Measurements from ENCODE around the gene ZBTB46. TPM values are rescaled to one million over a fixed set of nuclear protein-coding genes. Genes with fewer than 3 reads are reported as not detected.

The ZBTB46 gene
- polyA plus RNA-seq, 3 donors: 0.07 to 2.3 (median 0.37) TPM

- no peaks in the 10 kb centered on the region for H3K79me2 ChIP-seq (ENCODE audit: insufficient read depth, low read length)
- Mint-ChIP-seq H3K4me3 (no peak overlapping the region), H3K9me3 (no peaks in the 10 kb centered on the region), H3K4me1 (no peaks in the 10 kb centered on the region), H3K36me3 (no peaks in the 10 kb centered on the region), H3K27me3 (ENCODE audit: low read depth in 3 of 3) (peaks cover 2 to 8% (median 2%) of the 10 kb centered on the region in 3 donors), H3K27ac (peak overlapping the region in 1 of 7 donors; percentile 26)
- no peak for TF ChIP-seq CTCF (IDR thresholded peaks at IDR 0.05)
- H3K4me2 ChIP-seq (replicated peaks; ENCODE audit: extremely low read depth, low read length, poor library complexity, severe bottlenecking): no peak overlapping the region
- H3K9ac ChIP-seq (ENCODE audit: insufficient read depth, low read length, poor library complexity, severe bottlenecking): no peak overlapping the region
- no peak overlapping the region for H3K27ac ChIP-seq (ENCODE audit: low read depth in 1 of 2, low read length in 2 of 2)
- no peak overlapping the region for H3K4me3 ChIP-seq (replicated peaks in 1 of 3; ENCODE audit: low read depth in 2 of 3, low read length in 3 of 3)
- no peak overlapping the region for H2AFZ ChIP-seq (ENCODE audit: insufficient read depth, low read depth, low read length, poor library complexity, severe bottlenecking)
- WGBS (ENCODE audit: insufficient coverage): 63% methylated on average over 21 of the region's 26 CpGs
- no peaks in the 10 kb centered on the region for H3K36me3 ChIP-seq (replicated peaks in 1 of 2; ENCODE audit: control insufficient read depth in 1 of 2, insufficient read depth in 2 of 2, low read length in 2 of 2)
- DNase-seq: no peak
- no peaks in the 10 kb centered on the region for H4K20me1 ChIP-seq (ENCODE audit: insufficient read depth, low read length)
- H3K9me3 ChIP-seq (replicated peaks in 1 of 2; ENCODE audit: control insufficient read depth in 1 of 2, insufficient read depth in 1 of 2, low read length in 2 of 2): no peaks in the 10 kb centered on the region
- no peaks in the 10 kb centered on the region for H3K4me1 ChIP-seq (ENCODE audit: control insufficient read depth in 1 of 2, insufficient read depth in 2 of 2, low read length in 2 of 2)
- H3K27me3 ChIP-seq (ENCODE audit: control insufficient read depth in 2 of 2, insufficient read depth in 2 of 2, low read length in 2 of 2): no peaks in the 10 kb centered on the region
- intact Hi-C loops (cut with micrococcal nuclease): no loop called here
Observed at GRCh38 chr20:63750807-63751470, 80.1 kb downstream of the ZBTB46 start.

GRCh38 chr20:63749597-63750508, 81.2 kb downstream of the ZBTB46 start:
- H3K4me3 Mint-ChIP-seq: no peak overlapping the region
- no peak for DNase-seq
- 83% methylated on average over 16 of the region's 16 CpGs for WGBS (ENCODE audit: insufficient coverage)
- intact Hi-C loops (cut with micrococcal nuclease): no loop called here
- no peaks in the 10 kb centered on the region for H3K9me3 ChIP-seq (replicated peaks in 1 of 2; ENCODE audit: control insufficient read depth in 1 of 2, insufficient read depth in 1 of 2, low read length in 2 of 2)
- no peak overlapping the region for H3K27ac Mint-ChIP-seq
- H3K4me3 ChIP-seq (replicated peaks in 1 of 3; ENCODE audit: low read depth in 2 of 3, low read length in 3 of 3): no peak overlapping the region
- H3K36me3 ChIP-seq (replicated peaks in 1 of 2; ENCODE audit: control insufficient read depth in 1 of 2, insufficient read depth in 2 of 2, low read length in 2 of 2): no peaks in the 10 kb centered on the region
- H3K27ac ChIP-seq (ENCODE audit: low read depth in 1 of 2, low read length in 2 of 2): no peak overlapping the region
- no peak overlapping the region for H3K4me2 ChIP-seq (replicated peaks; ENCODE audit: extremely low read depth, low read length, poor library complexity, severe bottlenecking)
- no peaks in the 10 kb centered on the region for H3K27me3 ChIP-seq (ENCODE audit: control insufficient read depth in 2 of 2, insufficient read depth in 2 of 2, low read length in 2 of 2)
- no peaks in the 10 kb centered on the region for H3K36me3 Mint-ChIP-seq
- no peak overlapping the region for H2AFZ ChIP-seq (ENCODE audit: insufficient read depth, low read depth, low read length, poor library complexity, severe bottlenecking)
- H4K20me1 ChIP-seq (ENCODE audit: insufficient read depth, low read length): no peaks in the 10 kb centered on the region
- no peaks in the 10 kb centered on the region for H3K79me2 ChIP-seq (ENCODE audit: insufficient read depth, low read length)
- TF ChIP-seq CTCF (IDR thresholded peaks at IDR 0.05): no peak
- H3K4me1 Mint-ChIP-seq: no peaks in the 10 kb centered on the region
- no peaks in the 10 kb centered on the region for H3K4me1 ChIP-seq (ENCODE audit: control insufficient read depth in 1 of 2, insufficient read depth in 2 of 2, low read length in 2 of 2)
- H3K9me3 Mint-ChIP-seq: no peaks in the 10 kb centered on the region
- peaks cover 2 to 8% (median 2%) of the 10 kb centered on the region in 3 donors for H3K27me3 Mint-ChIP-seq (ENCODE audit: low read depth in 3 of 3)
- no peak overlapping the region for H3K9ac ChIP-seq (ENCODE audit: insufficient read depth, low read length, poor library complexity, severe bottlenecking)
